Measurements from ENCODE around the gene MICAL2.

GRCh38 chr11:12185914-12186313 is 75.5 kb downstream of the MICAL2 start:
- TF ChIP-seq, protein P1, sequence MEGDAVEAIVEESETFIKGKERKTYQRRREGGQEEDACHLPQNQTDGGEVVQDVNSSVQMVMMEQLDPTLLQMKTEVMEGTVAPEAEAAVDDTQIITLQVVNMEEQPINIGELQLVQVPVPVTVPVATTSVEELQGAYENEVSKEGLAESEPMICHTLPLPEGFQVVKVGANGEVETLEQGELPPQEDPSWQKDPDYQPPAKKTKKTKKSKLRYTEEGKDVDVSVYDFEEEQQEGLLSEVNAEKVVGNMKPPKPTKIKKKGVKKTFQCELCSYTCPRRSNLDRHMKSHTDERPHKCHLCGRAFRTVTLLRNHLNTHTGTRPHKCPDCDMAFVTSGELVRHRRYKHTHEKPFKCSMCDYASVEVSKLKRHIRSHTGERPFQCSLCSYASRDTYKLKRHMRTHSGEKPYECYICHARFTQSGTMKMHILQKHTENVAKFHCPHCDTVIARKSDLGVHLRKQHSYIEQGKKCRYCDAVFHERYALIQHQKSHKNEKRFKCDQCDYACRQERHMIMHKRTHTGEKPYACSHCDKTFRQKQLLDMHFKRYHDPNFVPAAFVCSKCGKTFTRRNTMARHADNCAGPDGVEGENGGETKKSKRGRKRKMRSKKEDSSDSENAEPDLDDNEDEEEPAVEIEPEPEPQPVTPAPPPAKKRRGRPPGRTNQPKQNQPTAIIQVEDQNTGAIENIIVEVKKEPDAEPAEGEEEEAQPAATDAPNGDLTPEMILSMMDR (IDR thresholded peaks at IDR 0.05), result no peak
- TF ChIP-seq POLR2A (IDR thresholded peaks at IDR 0.05), result no peak
- TF ChIP-seq EP300 (IDR thresholded peaks at IDR 0.05), result no peak
